IMR-90 (cell line): Measurements from ENCODE around the gene SIRT7. TPM values are rescaled to one million over a fixed set of nuclear protein-coding genes. Genes with fewer than 3 reads are reported as not detected.

Source experiments
- ATAC-seq: fragments of 200-7000 bp; cut with Tn5 transposase; 2 replicates; pipeline ENCODE4 v1.9.1; 2020; ENCODE audit warnings: low read depth, mild to moderate bottlenecking, moderate library complexity
- BruUV-seq: library from RNA; stranded (reverse); fragments of 400-500 nt; replicated peaks from 2 replicates; lab custom pipeline; 2021; lab: Mats Ljungman, UMichigan
- CTCF ChIA-PET: fragments of 300-600 bp; formaldehyde crosslinking; extraction: SDS; loops from one replicate; lab custom pipeline; 2021; ENCODE audit warnings: antibody characterized with exemption; lab: Yijun Ruan, JAX
- POLR2A ChIA-PET: fragments of 300-600 bp; sonication (Branson Sonifier 250); formaldehyde crosslinking; loops from one replicate; lab custom pipeline; 2022; ENCODE audit warnings: antibody characterized with exemption; ENCODE audit not compliant: unreplicated experiment; lab: Charles Lee
- DNase-seq: peaks from one replicate; pipeline ENCODE4 v3.0.0; 2013
- H2AFZ ChIP-seq: replicated peaks from 2 replicates; pipeline ENCODE3; 2013; ENCODE audit warnings: low read length, mild to moderate bottlenecking; ENCODE audit not compliant: poor library complexity
- H2AK5ac ChIP-seq: 2 replicates; pipeline ENCODE4 v1.6.1; 2013; ENCODE audit warnings: low read depth, low read length, inconsistent platforms
- H2AK9ac ChIP-seq: replicated peaks from 2 replicates; pipeline ENCODE3; 2013; ENCODE audit warnings: mild to moderate bottlenecking, low read depth, low read length, moderate library complexity; ENCODE audit not compliant: poor library complexity
- H2BK120ac ChIP-seq: 2 replicates; pipeline ENCODE4 v1.6.1; 2013; ENCODE audit warnings: low read depth, low read length, inconsistent platforms
- H2BK15ac ChIP-seq: 3 replicates; pipeline ENCODE4 v1.6.1; 2013; ENCODE audit warnings: low read depth, low read length, inconsistent platforms
- H2BK20ac ChIP-seq: 2 replicates; pipeline ENCODE4 v1.6.1; 2013; ENCODE audit warnings: low read depth, mild to moderate bottlenecking, inconsistent platforms, low read length, moderate library complexity
- H2BK5ac ChIP-seq: 2 replicates; pipeline ENCODE4 v1.6.1; 2013; ENCODE audit warnings: mild to moderate bottlenecking, low read depth, low read length, inconsistent platforms; ENCODE audit not compliant: poor library complexity, severe bottlenecking
- H3K14ac ChIP-seq: replicated peaks from 2 replicates; pipeline ENCODE4 v1.6.1; 2013; ENCODE audit warnings: low read depth, low read length, inconsistent platforms
- H3K18ac ChIP-seq: 2 replicates; pipeline ENCODE4 v1.6.1; 2013; ENCODE audit warnings: low read depth, low read length, control low read depth
- H3K23ac ChIP-seq: 2 replicates; pipeline ENCODE4 v1.6.1; 2013; ENCODE audit warnings: low read depth, low read length, inconsistent platforms
- H3K27ac ChIP-seq: 2 replicates; pipeline ENCODE4 v1.5.1; 2013; ENCODE audit warnings: mild to moderate bottlenecking, control low read depth, low read length; ENCODE audit not compliant: insufficient read depth
- H3K27me3 ChIP-seq: 2 replicates; pipeline ENCODE4 v1.6.1; 2013; ENCODE audit warnings: low read length; ENCODE audit not compliant: control insufficient read depth, insufficient read depth
- H3K36me3 ChIP-seq: 2 replicates; pipeline ENCODE4 v1.6.1; 2013; ENCODE audit warnings: low read length, mixed read lengths; ENCODE audit not compliant: control insufficient read depth, insufficient read depth
- H3K4ac ChIP-seq: 2 replicates; pipeline ENCODE4 v1.6.1; 2013; ENCODE audit warnings: low read depth, low read length, inconsistent platforms
- H3K4me1 ChIP-seq: 2 replicates; pipeline ENCODE4 v1.6.1; 2013; ENCODE audit warnings: low read length, mixed read lengths; ENCODE audit not compliant: control insufficient read depth, insufficient read depth
- H3K4me2 ChIP-seq: 2 replicates; pipeline ENCODE4 v1.6.1; 2013; ENCODE audit warnings: low read depth, mild to moderate bottlenecking, control low read depth, low read length, moderate library complexity
- H3K4me3 ChIP-seq: 2 replicates; pipeline ENCODE4 v1.5.1; 2013; ENCODE audit warnings: low read depth, mild to moderate bottlenecking, control low read depth, low read length, moderate library complexity; ENCODE audit not compliant: insufficient read depth
- H3K56ac ChIP-seq: 2 replicates; pipeline ENCODE4 v1.6.1; 2013; ENCODE audit warnings: low read length, inconsistent platforms; ENCODE audit not compliant: insufficient read depth; ENCODE audit errors: extremely low read depth
- H3K79me1 ChIP-seq, 2 experiments: 2 replicates each; pipeline ENCODE4 v1.6.1; 2013; ENCODE audit warnings: low read length in 2 of 2, inconsistent platforms in 1 of 2, low read depth in 1 of 2
- H3K9ac ChIP-seq: 2 replicates; pipeline ENCODE4 v1.6.1; 2013; ENCODE audit warnings: low read depth, low read length, control low read depth
- H3K9me1 ChIP-seq: 2 replicates; pipeline ENCODE4 v1.6.1; 2013; ENCODE audit warnings: low read length, inconsistent platforms; ENCODE audit not compliant: insufficient read depth
- H3K9me3 ChIP-seq: 2 replicates; pipeline ENCODE4 v1.6.1; 2013; ENCODE audit warnings: low read length; ENCODE audit not compliant: control insufficient read depth, insufficient read depth
- H4K20me1 ChIP-seq: 2 replicates; pipeline ENCODE4 v1.6.1; 2013; ENCODE audit warnings: low read length, inconsistent platforms; ENCODE audit not compliant: insufficient read depth
- H4K5ac ChIP-seq: 2 replicates; pipeline ENCODE4 v1.6.1; 2013; ENCODE audit warnings: mild to moderate bottlenecking, low read depth, low read length, control low read depth
- H4K8ac ChIP-seq, 2 experiments: 2 replicates each; pipeline ENCODE4 v1.6.1; 2013; ENCODE audit warnings: low read depth in 2 of 2, low read length in 2 of 2, control low read depth in 1 of 2, inconsistent platforms in 1 of 2
- H4K91ac ChIP-seq: 2 replicates; pipeline ENCODE4 v1.6.1; 2013; ENCODE audit warnings: low read depth, low read length, inconsistent platforms; ENCODE audit not compliant: insufficient read depth
- BHLHE40 ChIP-seq: fragments of 150-350 bp; IDR thresholded peaks from 2 replicates; pipeline ENCODE4 v1.6.1; 2016; ENCODE audit warnings: mild to moderate bottlenecking, low read depth, low read length
- CHD1 ChIP-seq: IDR thresholded peaks from 2 replicates; pipeline ENCODE4 v1.6.1; 2012; ENCODE audit warnings: low read depth, low read length, improper control_type of control experiment
- CTCF ChIP-seq: conservative IDR thresholded peaks from 2 replicates; pipeline ENCODE4 v1.5.1; 2012; ENCODE audit warnings: mild to moderate bottlenecking, low read depth, low read length, improper control_type of control experiment
- ELK1 ChIP-seq: fragments of 150-350 bp; IDR thresholded peaks from 2 replicates; pipeline ENCODE4 v1.6.1; 2016; ENCODE audit warnings: low read depth, mild to moderate bottlenecking, low read length, moderate library complexity, borderline replicate concordance
- MAFK ChIP-seq: IDR thresholded peaks from 2 replicates; pipeline ENCODE4 v1.6.1; 2012; ENCODE audit warnings: low read depth, low read length, improper control_type of control experiment
- MAZ ChIP-seq: IDR thresholded peaks from 2 replicates; pipeline ENCODE4 v1.6.1; 2012; ENCODE audit warnings: low read depth, mild to moderate bottlenecking, low read length, improper control_type of control experiment, moderate library complexity, borderline replicate concordance
- MXI1 ChIP-seq: IDR thresholded peaks from 2 replicates; pipeline ENCODE4 v1.6.1; 2012; ENCODE audit warnings: low read depth, mild to moderate bottlenecking, low read length, moderate library complexity, borderline replicate concordance
- NFE2L2 ChIP-seq: fragments of 150-350 bp; IDR thresholded peaks from 2 replicates; pipeline ENCODE4 v1.6.1; 2016; ENCODE audit warnings: low read depth, mild to moderate bottlenecking, low read length
- POLR2A ChIP-seq: IDR thresholded peaks from 2 replicates; pipeline ENCODE4 v1.6.1; 2012; ENCODE audit warnings: mild to moderate bottlenecking, low read depth, low read length
- RAD21 ChIP-seq: IDR thresholded peaks from 2 replicates; pipeline ENCODE4 v1.6.1; 2012; ENCODE audit warnings: low read length, improper control_type of control experiment
- RCOR1 ChIP-seq: IDR thresholded peaks from 2 replicates; pipeline ENCODE4 v1.6.1; 2012; ENCODE audit warnings: mild to moderate bottlenecking, low read length, improper control_type of control experiment; ENCODE audit not compliant: insufficient replicate concordance
- RFX5 ChIP-seq: IDR thresholded peaks from 2 replicates; pipeline ENCODE4 v1.8.0; 2012; ENCODE audit warnings: low read depth, mild to moderate bottlenecking, low read length, moderate library complexity
- SMC3 ChIP-seq: fragments of 150-350 bp; IDR thresholded peaks from 2 replicates; pipeline ENCODE4 v1.6.1; 2016; ENCODE audit warnings: low read depth, mild to moderate bottlenecking, antibody characterized with exemption, low read length, moderate library complexity
- USF2 ChIP-seq: fragments of 150-350 bp; IDR thresholded peaks from 2 replicates; pipeline ENCODE4 v1.6.1; 2017; ENCODE audit warnings: mild to moderate bottlenecking, antibody characterized with exemption, low read length, low read depth
- WGBS, 2 experiments: methylation state at CpG; one replicate each; pipeline versions ENCODE4 v1.1.5 to v1.1.7; 2013; ENCODE audit warnings: missing lambda C conversion rate in 2 of 2; ENCODE audit not compliant: insufficient read length in 1 of 2; ENCODE audit errors: extremely low coverage in 2 of 2; 5-methylcytosine and 5-hydroxymethylcytosine counted together
- dilution Hi-C: fragments of 300-500 bp; cut with HindIII; formaldehyde crosslinking; loops from one replicate; pipeline ENCODE4 v1.14.3; 2018; ENCODE audit warnings: low sequenced_read_pairs; ENCODE audit not compliant: unreplicated experiment
- in situ Hi-C: fragments of 300-500 bp; cut with MboI; formaldehyde crosslinking; loops from 3 replicates; pipeline ENCODE4 v1.14.3; 2019; ENCODE audit warnings: low sequenced_read_pairs, inconsistent platforms, mixed read lengths
- intact Hi-C: fragments of 100-400 bp; cut with micrococcal nuclease; formaldehyde crosslinking; loops from 2 replicates; pipeline ENCODE4 v1.10.0; 2022
- polyA plus RNA-seq, 3 experiments: library from polyadenylated mRNA; depleted of rRNA; stranded (reverse); fragments of >200 nt; gene quantifications; 2 replicates each; pipeline ENCODE4 v1.2.3, GENCODE V29; 2012; ENCODE audit warnings: low replicate concordance in 1 of 3
- total RNA-seq: library from RNA; depleted of rRNA; stranded (reverse); fragments of >200 nt; gene quantifications from 2 replicates; pipeline ENCODE4 v1.2.3, GENCODE V29; 2012

The SIRT7 gene
- total and polyA plus RNA-seq, 2 of the 4 experiments (the other 2 are of a cell fraction) = 14.5 to 19.8 TPM

GRCh38 chr17:81863833-81864768 is 53.9 kb downstream of the SIRT7 start:
- dilution Hi-C loops (no loop called here), in situ Hi-C loops (no loop called here), intact Hi-C loops (no loop called here)
- peaks cover 48% of the 10 kb centered on the region for H4K20me1 ChIP-seq
- no peak overlapping the region for H3K56ac ChIP-seq
- no peak overlapping the region for H3K18ac ChIP-seq
- 0 out of 2 replicates have a peak overlapping the region, but pooled peaks have one; percentile 24 for H3K23ac ChIP-seq
- peak overlapping the region; percentile 70 for H2AK9ac ChIP-seq
- WGBS, 2 experiments = 81% methylated on average over 5 of the region's 9 CpGs; no CpG with 5 or more reads in 1 of the 2 experiments
- H3K9me1 ChIP-seq = peaks cover 11% of the 10 kb centered on the region
- no peak for DNase-seq
- no peak for ATAC-seq
- no peak for TF ChIP-seq SMC3
- no peak for TF ChIP-seq BHLHE40
- no peak for TF ChIP-seq NFE2L2
- TF ChIP-seq MAZ = no peak
- no peak for TF ChIP-seq ELK1
- no peak for TF ChIP-seq POLR2A
- no peak for TF ChIP-seq USF2
- no peak for TF ChIP-seq CHD1
- no peak for TF ChIP-seq MAFK
- no peak for TF ChIP-seq RCOR1
- no peak for TF ChIP-seq RFX5
- no peak for TF ChIP-seq CTCF
- TF ChIP-seq RAD21 = no peak
- no peak for TF ChIP-seq MXI1
- H3K4me1 ChIP-seq = peaks cover 27% of the 10 kb centered on the region
- H2BK15ac ChIP-seq = no peak overlapping the region
- no peak overlapping the region for H2BK20ac ChIP-seq
- POLR2A ChIA-PET = no interaction called here
- peaks cover 17 to 80% of the 10 kb centered on the region in 2 experiments; a peak in 3 of 4 replicates for H3K79me1 ChIP-seq
- no peak overlapping the region for H4K5ac ChIP-seq
- H3K27ac ChIP-seq = no peak overlapping the region
- H3K14ac ChIP-seq = no peak overlapping the region
- H2AFZ ChIP-seq = peak overlapping the region; percentile 8
- H3K4ac ChIP-seq = no peak overlapping the region
- H3K27me3 ChIP-seq = no peaks in the 10 kb centered on the region
- H2AK5ac ChIP-seq = no peak overlapping the region
- H3K9ac ChIP-seq = no peak overlapping the region
- H4K91ac ChIP-seq = no peak overlapping the region
- peaks cover 38% of the 10 kb centered on the region for H3K36me3 ChIP-seq
- no peak overlapping the region for H2BK120ac ChIP-seq
- H3K9me3 ChIP-seq = no peaks in the 10 kb centered on the region
- H3K4me3 ChIP-seq = no peak overlapping the region
- CTCF ChIA-PET = no interaction called here
- no peak overlapping the region for H3K4me2 ChIP-seq
- BruUV-seq = no TSS peak
- H2BK5ac ChIP-seq = no peak overlapping the region
- no peak overlapping the region for H4K8ac ChIP-seq
